CD8-positive, alpha-beta memory T cell (primary cell): ENCODE data around the gene TNP2. TPM values are rescaled to one million over a fixed set of nuclear protein-coding genes. Genes with fewer than 3 reads are reported as not detected.

Experiments used
- CTCF ChIA-PET: fragments of 350-600 bp; sonication (Branson Sonifier 250); formaldehyde crosslinking; loops from one replicate; lab custom pipeline; 2021; ENCODE audit warnings: antibody characterized with exemption; lab: Charles Lee
- POLR2A ChIA-PET: fragments of 350-600 bp; sonication (Branson Sonifier 250); formaldehyde crosslinking; loops from one replicate; lab custom pipeline; 2021; ENCODE audit warnings: antibody characterized with exemption; lab: Charles Lee
- DNase-seq, 5 donors: peaks; one replicate each; pipeline versions ENCODE4 v3.0.0 to v3.0.0-alpha.2; 2020 to 2022; ENCODE audit warnings: mixed read lengths in 1 of 5
- H3K27ac ChIP-seq: one replicate; pipeline ENCODE4 v1.7.0; 2013; ENCODE audit warnings: low read depth, mild to moderate bottlenecking, low read length, moderate library complexity
- H3K27me3 ChIP-seq: 2 replicates; pipeline ENCODE4 v1.7.0; 2013; ENCODE audit warnings: low read length, mild to moderate bottlenecking; ENCODE audit not compliant: insufficient read depth, poor library complexity, severe bottlenecking
- H3K36me3 ChIP-seq: 2 replicates; pipeline ENCODE4 v1.7.0; 2013; ENCODE audit warnings: mild to moderate bottlenecking, low read length, moderate library complexity; ENCODE audit not compliant: insufficient read depth
- H3K4me1 ChIP-seq: 2 replicates; pipeline ENCODE4 v1.7.0; 2013; ENCODE audit warnings: mild to moderate bottlenecking, low read length, moderate library complexity; ENCODE audit not compliant: insufficient read depth
- H3K4me3 ChIP-seq: 2 replicates; pipeline ENCODE4 v1.7.0; 2013; ENCODE audit warnings: mild to moderate bottlenecking, low read length
- H3K9me3 ChIP-seq: 2 replicates; pipeline ENCODE4 v1.7.0; 2013; ENCODE audit warnings: mild to moderate bottlenecking, low read length
- H3K27ac Mint-ChIP-seq, 8 donors: one replicate each; pipeline ENCODE4 v1.8.0; 2020 to 2021; ENCODE audit warnings: mixed read lengths in 8 of 8, mild to moderate bottlenecking in 6 of 8, inconsistent platforms in 3 of 8, moderate library complexity in 3 of 8
- H3K27me3 Mint-ChIP-seq, 2 donors: one replicate each; pipeline ENCODE4 v1.8.0; 2020 to 2021; ENCODE audit warnings: mixed read lengths in 2 of 2, mild to moderate bottlenecking in 1 of 2, moderate library complexity in 1 of 2
- H3K36me3 Mint-ChIP-seq, 3 donors: one replicate each; pipeline ENCODE4 v1.8.0; 2020 to 2021; ENCODE audit warnings: mixed read lengths in 3 of 3, inconsistent platforms in 1 of 3, mild to moderate bottlenecking in 1 of 3
- H3K4me1 Mint-ChIP-seq, 3 donors: one replicate each; pipeline ENCODE4 v1.8.0; 2020 to 2021; ENCODE audit warnings: mixed read lengths in 3 of 3, inconsistent platforms in 1 of 3, mild to moderate bottlenecking in 1 of 3
- H3K4me3 Mint-ChIP-seq, 7 donors: one replicate each; pipeline ENCODE4 v1.8.0; 2020 to 2021; ENCODE audit warnings: mixed read lengths in 7 of 7, mild to moderate bottlenecking in 6 of 7, moderate library complexity in 4 of 7, inconsistent platforms in 2 of 7
- H3K9me3 Mint-ChIP-seq, 5 donors: one replicate each; pipeline ENCODE4 v1.8.0; 2020 to 2022; ENCODE audit warnings: mixed read lengths in 5 of 5, mild to moderate bottlenecking in 3 of 5, moderate library complexity in 2 of 5, inconsistent platforms in 1 of 5
- polyA plus RNA-seq: library from polyadenylated mRNA; unstranded; fragments of 300-500 nt; fragmentation: Illumina TruSeq; gene quantifications from one replicate; pipeline ENCODE4 v1.2.3, GENCODE V29; 2021
- total RNA-seq, 2 experiments: library from RNA; stranded (reverse); gene quantifications; one replicate each; pipeline ENCODE4 v1.2.3, GENCODE V29; 2021

The TNP2 gene
- total and polyA plus RNA-seq, 3 experiments from 2014 or later: not detected

- ChIA-PET POLR2A (no interaction called here), CTCF (interaction anchor here (2.2 kb wide), 1 partner anchor 10 kb away, joined by 16 read pairs; the partner anchor contains the start of gene SOCS1)
- no peak overlapping the region for H3K4me3 ChIP-seq
- peaks cover 6 to 17% (median 6%) of the 10 kb centered on the region in 3 donors for H3K4me1 Mint-ChIP-seq
- no peaks in the 10 kb centered on the region for H3K36me3 ChIP-seq
- no peaks in the 10 kb centered on the region for H3K36me3 Mint-ChIP-seq
- peaks cover 8% of the 10 kb centered on the region for H3K4me1 ChIP-seq
- peak overlapping the region in 1 of 8 donors; percentile 33 for H3K27ac Mint-ChIP-seq
- H3K9me3 Mint-ChIP-seq: no peaks in the 10 kb centered on the region
- DNase-seq: no peak
- no peaks in the 10 kb centered on the region for H3K27me3 ChIP-seq
- peak overlapping the region in 1 of 7 donors; percentile 78 for H3K4me3 Mint-ChIP-seq
- H3K27ac ChIP-seq: no peak overlapping the region
- peaks cover 0 to 1% of the 10 kb centered on the region in 2 donors for H3K27me3 Mint-ChIP-seq
- H3K9me3 ChIP-seq: no peaks in the 10 kb centered on the region
Observed at GRCh38 chr16:11245222-11245737, 23.8 kb downstream of the TNP2 start.

GRCh38 chr16:11242658-11243057 lies 26.5 kb downstream of the TNP2 start:
- CTCF ChIA-PET: no interaction called here
- no peak for DNase-seq
- Histone ChIP-seq H3K9me3 (no peaks in the 10 kb centered on the region), H3K36me3 (no peaks in the 10 kb centered on the region), H3K4me3 (no peak overlapping the region), H3K27me3 (no peaks in the 10 kb centered on the region), H3K27ac (no peak overlapping the region), H3K4me1 (peaks cover 13% of the 10 kb centered on the region)
- Mint-ChIP-seq H3K27ac (no peak overlapping the region), H3K4me3 (no peak overlapping the region), H3K4me1 (peaks cover 4 to 24% (median 7%) of the 10 kb centered on the region in 3 donors), H3K27me3 (peaks cover 0 to 1% of the 10 kb centered on the region in 2 donors), H3K9me3 (no peaks in the 10 kb centered on the region), H3K36me3 (no peaks in the 10 kb centered on the region)
- POLR2A ChIA-PET: no interaction called here

- POLR2A ChIA-PET: interaction anchor here (1.1 to 1.2 kb wide), 2 partner anchors 13 to 16 kb away, joined by 3 to 10 read pairs; no protein-coding TSS in a partner anchor
- Histone ChIP-seq H3K4me3 (no peak overlapping the region), H3K9me3 (no peaks in the 10 kb centered on the region), H3K4me1 (peaks cover 13% of the 10 kb centered on the region), H3K27me3 (no peaks in the 10 kb centered on the region), H3K27ac (no peak overlapping the region), H3K36me3 (no peaks in the 10 kb centered on the region)
- H3K27me3 Mint-ChIP-seq: peaks cover 0 to 1% of the 10 kb centered on the region in 2 donors
- H3K36me3 Mint-ChIP-seq: no peaks in the 10 kb centered on the region
- H3K4me3 Mint-ChIP-seq: no peak overlapping the region
- H3K4me1 Mint-ChIP-seq: peaks cover 4 to 24% (median 7%) of the 10 kb centered on the region in 3 donors
- no peak for DNase-seq
- H3K9me3 Mint-ChIP-seq: no peaks in the 10 kb centered on the region
- H3K27ac Mint-ChIP-seq: no peak overlapping the region
- CTCF ChIA-PET: interaction anchor here (1.4 to 1.5 kb wide), 2 partner anchors 11 to 13 kb away, joined by 4 to 5 read pairs; no protein-coding TSS in a partner anchor
Observed at GRCh38 chr16:11241480-11242204, 27.5 kb downstream of the TNP2 start.

GRCh38 chr16:11240636-11241473 lies 28.3 kb downstream of the TNP2 start:
- Mint-ChIP-seq H3K4me1 (peaks cover 4 to 24% (median 7%) of the 10 kb centered on the region in 3 donors), H3K4me3 (peak overlapping the region in 5 of 7 donors; percentile 8 to 53 (median 41)), H3K27me3 (peaks cover 0 to 1% of the 10 kb centered on the region in 2 donors), H3K27ac (peak overlapping the region in 4 of 8 donors; percentile 26 to 84 (median 34)), H3K36me3 (no peaks in the 10 kb centered on the region), H3K9me3 (no peaks in the 10 kb centered on the region)
- ChIA-PET POLR2A (interaction anchor here (1.1 to 1.2 kb wide), 2 partner anchors 14 to 15 kb away, joined by 3 to 10 read pairs; no protein-coding TSS in a partner anchor), CTCF (interaction anchor here (1.4 to 1.5 kb wide), 2 partner anchors 11 to 14 kb away, joined by 4 to 5 read pairs; no protein-coding TSS in a partner anchor)
- no peak overlapping the region for H3K4me3 ChIP-seq
- H3K27me3 ChIP-seq: no peaks in the 10 kb centered on the region
- DNase-seq: no peak
- H3K4me1 ChIP-seq: peaks cover 13% of the 10 kb centered on the region
- no peaks in the 10 kb centered on the region for H3K36me3 ChIP-seq
- H3K9me3 ChIP-seq: no peaks in the 10 kb centered on the region
- no peak overlapping the region for H3K27ac ChIP-seq

GRCh38 chr16:11239644-11240632 lies 29.2 kb downstream of the TNP2 start:
- Histone ChIP-seq H3K27ac (no peak overlapping the region), H3K4me1 (peaks cover 19% of the 10 kb centered on the region), H3K27me3 (no peaks in the 10 kb centered on the region), H3K4me3 (no peak overlapping the region), H3K36me3 (no peaks in the 10 kb centered on the region), H3K9me3 (no peaks in the 10 kb centered on the region)
- ChIA-PET CTCF (interaction anchor here (1.4 to 1.9 kb wide), 3 partner anchors 12 to 15 kb away, joined by 4 to 5 read pairs (median 4); no protein-coding TSS in a partner anchor), POLR2A (interaction anchor here (1.1 kb wide), 1 partner anchor 15 kb away, joined by 10 read pairs; no protein-coding TSS in a partner anchor)
- no peak for DNase-seq
- no peaks in the 10 kb centered on the region for H3K36me3 Mint-ChIP-seq
- H3K9me3 Mint-ChIP-seq: no peaks in the 10 kb centered on the region
- H3K4me1 Mint-ChIP-seq: peaks cover 8 to 21% (median 9%) of the 10 kb centered on the region in 3 donors
- H3K4me3 Mint-ChIP-seq: peak overlapping the region in 1 of 7 donors; percentile 53
- H3K27ac Mint-ChIP-seq: peak overlapping the region in 3 of 8 donors; percentile 23 to 51 (median 26)
- H3K27me3 Mint-ChIP-seq: peaks cover 0 to under 1% of the 10 kb centered on the region in 2 donors

- H3K4me1 ChIP-seq: peaks cover 33% of the 10 kb centered on the region
- peak overlapping the region; percentile 59 for H3K27ac ChIP-seq
- ChIA-PET POLR2A (interaction anchor here (0.6 to 0.9 kb wide), 2 partner anchors 13 to 16 kb away, joined by 3 read pairs; no protein-coding TSS in a partner anchor), CTCF (interaction anchor here (1.9 kb wide), 1 partner anchor 16 kb away, joined by 4 read pairs; no protein-coding TSS in a partner anchor)
- Mint-ChIP-seq H3K36me3 (no peaks in the 10 kb centered on the region), H3K27ac (peak overlapping the region in 3 of 8 donors; percentile 7 to 36 (median 14)), H3K4me3 (no peak overlapping the region), H3K4me1 (peaks cover 21 to 35% (median 22%) of the 10 kb centered on the region in 3 donors), H3K9me3 (no peaks in the 10 kb centered on the region), H3K27me3 (no peaks in the 10 kb centered on the region)
- H3K4me3 ChIP-seq: no peak overlapping the region
- H3K36me3 ChIP-seq: no peaks in the 10 kb centered on the region
- no peaks in the 10 kb centered on the region for H3K27me3 ChIP-seq
- H3K9me3 ChIP-seq: no peaks in the 10 kb centered on the region
- DNase-seq: no peak
Observed at GRCh38 chr16:11238272-11239202, 30.6 kb downstream of the TNP2 start.
